ENCODE data around the gene AMER2.

Gene AMER2

DNA sequence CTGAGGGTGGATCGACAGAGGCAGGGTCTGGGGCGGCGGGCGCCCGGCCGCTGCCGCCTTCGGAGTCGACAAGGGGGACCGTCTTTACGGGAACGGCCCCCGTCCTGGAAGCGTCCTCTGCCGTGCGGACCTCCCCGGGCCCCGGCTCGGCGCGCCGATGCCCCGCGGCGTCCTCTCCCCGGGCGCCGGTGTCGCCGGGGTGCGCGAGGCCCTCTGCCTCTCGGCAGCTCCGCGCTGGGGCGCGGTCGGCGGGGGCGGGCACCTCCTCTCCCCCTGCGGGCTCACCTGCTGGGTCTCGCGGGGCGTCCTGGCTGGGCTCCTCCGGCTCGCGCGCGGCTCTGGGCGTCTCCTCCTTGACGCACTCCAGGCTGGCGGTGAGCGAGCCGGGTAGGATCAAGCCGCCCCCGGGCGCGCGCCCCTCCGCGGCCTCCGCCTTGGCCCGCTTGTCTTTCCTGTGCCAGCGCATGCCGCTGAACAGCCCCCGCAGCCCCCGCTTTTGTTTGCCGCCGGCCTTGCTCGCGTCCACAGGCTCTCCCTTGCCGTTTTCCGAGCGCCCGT, 1.5 kb downstream of the AMER2 start:
- H3K4me3 ChIP-seq (ENCODE audit: low read depth, low read length): peak overlapping the region; percentile 14
- DNase-seq (ENCODE audit: low read depth): peak; percentile 4
- no peak for TF ChIP-seq CTCF (conservative IDR thresholded peaks at IDR 0.05; ENCODE audit: low read depth, low read length)

GRCh38 chr13:25169951-25170553, 2.0 kb downstream of the AMER2 start:
- DNase-seq (ENCODE audit: low read depth): no peak
- TF ChIP-seq CTCF (conservative IDR thresholded peaks at IDR 0.05; ENCODE audit: low read depth, low read length): no peak
- no peak overlapping the region for H3K4me3 ChIP-seq (ENCODE audit: low read depth, low read length)

GRCh38 chr13:25169356-25169755, 2.7 kb downstream of the AMER2 start:
- no peak for DNase-seq (ENCODE audit: low read depth)
- H3K4me3 ChIP-seq (ENCODE audit: low read depth, low read length): no peak overlapping the region

GRCh38 chr13:25168790-25169189, 3.3 kb downstream of the AMER2 start:
- TF ChIP-seq CTCF (conservative IDR thresholded peaks at IDR 0.05; ENCODE audit: low read depth, low read length): no peak
- no peak overlapping the region for H3K4me3 ChIP-seq (ENCODE audit: low read depth, low read length)
- DNase-seq (ENCODE audit: low read depth): no peak

More at GRCh38 chr13:25169356-25169755, 2.7 kb downstream of the AMER2 start:
- TF ChIP-seq CTCF (conservative IDR thresholded peaks at IDR 0.05; ENCODE audit: low read depth, low read length): no peak

DNA sequence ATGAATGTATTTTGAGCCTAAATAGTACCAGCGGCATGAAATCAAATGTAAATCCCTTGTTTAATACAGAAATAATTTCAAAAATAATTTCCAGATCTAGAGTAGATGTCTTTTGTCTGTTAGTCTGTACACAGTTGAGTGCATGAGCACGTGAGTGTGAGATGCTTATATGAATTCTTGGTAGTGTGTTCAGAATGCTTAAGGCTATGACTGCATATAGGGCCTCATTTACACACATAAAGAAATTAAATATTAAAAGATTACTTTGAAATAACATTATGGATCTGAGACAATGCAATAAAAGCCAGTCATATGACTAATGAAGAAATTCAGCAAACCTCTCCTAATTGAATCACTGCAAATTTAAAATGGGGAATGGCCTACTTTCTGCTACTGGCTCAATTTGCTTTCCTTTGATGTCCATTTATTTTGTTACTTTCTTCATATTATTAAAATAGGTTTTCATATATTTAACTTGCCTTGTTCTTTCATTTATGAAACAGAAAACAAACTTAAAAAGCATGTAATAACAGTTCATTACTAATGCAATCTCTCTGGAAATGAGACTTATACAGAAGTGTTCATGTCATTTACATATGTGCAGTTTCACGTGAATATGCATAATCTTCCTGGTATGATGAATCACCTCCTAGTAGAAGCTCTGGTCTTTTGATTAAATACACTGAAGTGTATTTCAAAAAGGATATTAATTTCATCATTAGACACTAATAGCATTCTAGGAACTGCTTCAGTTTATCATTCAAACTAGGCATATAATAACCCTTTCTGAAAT, 4.5 kb downstream of the AMER2 start:
- TF ChIP-seq CTCF (conservative IDR thresholded peaks at IDR 0.05; ENCODE audit: low read depth, low read length): no peak
- no peak for DNase-seq (ENCODE audit: low read depth)
- no peak overlapping the region for H3K4me3 ChIP-seq (ENCODE audit: low read depth, low read length)

GRCh38 chr13:25166306-25166705, 5.8 kb downstream of the AMER2 start:
- TF ChIP-seq CTCF (conservative IDR thresholded peaks at IDR 0.05; ENCODE audit: low read depth, low read length): no peak
- no peak for DNase-seq (ENCODE audit: low read depth)
- H3K4me3 ChIP-seq (ENCODE audit: low read depth, low read length): no peak overlapping the region
